GM06990 (cell line): Measurements from ENCODE around the gene PRSS50.

Experiments
- DNase-seq: peaks from one replicate; pipeline ENCODE4 v3.0.0-alpha.2; 2011; ENCODE audit not compliant: insufficient read length; ENCODE audit errors: extremely low read depth
- H3K27me3 ChIP-seq: replicated peaks from 2 replicates; pipeline ENCODE4 v1.6.0; 2011; ENCODE audit warnings: low read length; ENCODE audit not compliant: control insufficient read depth, insufficient read depth
- H3K36me3 ChIP-seq: 2 replicates; pipeline ENCODE4 v1.5.1; 2011; ENCODE audit warnings: low read length; ENCODE audit not compliant: control insufficient read depth, insufficient read depth
- H3K4me3 ChIP-seq: replicated peaks from 2 replicates; pipeline ENCODE4 v1.5.1; 2011; ENCODE audit warnings: low read depth, mild to moderate bottlenecking, control low read depth, low read length
- TF ChIP-seq, protein P1 (sequence below): IDR thresholded peaks from 2 replicates; pipeline ENCODE4 v1.5.1; 2011; ENCODE audit warnings: low read length, control low read depth, mild to moderate bottlenecking, inconsistent platforms; ENCODE audit not compliant: insufficient read depth, poor library complexity, severe bottlenecking

The PRSS50 gene

DNA sequence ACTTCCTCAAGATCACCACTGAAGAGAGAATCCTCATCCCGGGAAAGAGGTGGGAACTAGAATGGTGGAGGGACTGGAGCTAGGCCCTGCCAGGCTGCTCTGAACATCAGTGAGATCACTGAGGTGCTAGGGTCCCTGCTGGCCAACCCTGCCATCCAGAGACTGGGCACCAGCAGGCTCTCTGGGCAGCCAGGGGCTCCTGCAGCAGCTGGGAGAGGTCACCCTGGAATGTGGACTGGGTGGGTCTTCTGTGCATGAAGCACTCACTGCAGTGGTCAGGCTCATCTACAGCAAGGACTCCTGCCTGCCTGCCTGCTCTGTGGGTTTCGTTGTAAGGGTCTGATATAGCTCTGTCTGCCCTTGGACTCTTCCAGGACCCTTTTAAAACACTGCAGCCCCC lies 49.1 kb downstream of the PRSS50 start:
- TF ChIP-seq, protein P1, sequence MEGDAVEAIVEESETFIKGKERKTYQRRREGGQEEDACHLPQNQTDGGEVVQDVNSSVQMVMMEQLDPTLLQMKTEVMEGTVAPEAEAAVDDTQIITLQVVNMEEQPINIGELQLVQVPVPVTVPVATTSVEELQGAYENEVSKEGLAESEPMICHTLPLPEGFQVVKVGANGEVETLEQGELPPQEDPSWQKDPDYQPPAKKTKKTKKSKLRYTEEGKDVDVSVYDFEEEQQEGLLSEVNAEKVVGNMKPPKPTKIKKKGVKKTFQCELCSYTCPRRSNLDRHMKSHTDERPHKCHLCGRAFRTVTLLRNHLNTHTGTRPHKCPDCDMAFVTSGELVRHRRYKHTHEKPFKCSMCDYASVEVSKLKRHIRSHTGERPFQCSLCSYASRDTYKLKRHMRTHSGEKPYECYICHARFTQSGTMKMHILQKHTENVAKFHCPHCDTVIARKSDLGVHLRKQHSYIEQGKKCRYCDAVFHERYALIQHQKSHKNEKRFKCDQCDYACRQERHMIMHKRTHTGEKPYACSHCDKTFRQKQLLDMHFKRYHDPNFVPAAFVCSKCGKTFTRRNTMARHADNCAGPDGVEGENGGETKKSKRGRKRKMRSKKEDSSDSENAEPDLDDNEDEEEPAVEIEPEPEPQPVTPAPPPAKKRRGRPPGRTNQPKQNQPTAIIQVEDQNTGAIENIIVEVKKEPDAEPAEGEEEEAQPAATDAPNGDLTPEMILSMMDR, result no peak
- Histone ChIP-seq H3K27me3 (peaks cover 4% of the 10 kb centered on the region), H3K4me3 (no peak overlapping the region), H3K36me3 (no peaks in the 10 kb centered on the region)
- DNase-seq, result no peak

DNA sequence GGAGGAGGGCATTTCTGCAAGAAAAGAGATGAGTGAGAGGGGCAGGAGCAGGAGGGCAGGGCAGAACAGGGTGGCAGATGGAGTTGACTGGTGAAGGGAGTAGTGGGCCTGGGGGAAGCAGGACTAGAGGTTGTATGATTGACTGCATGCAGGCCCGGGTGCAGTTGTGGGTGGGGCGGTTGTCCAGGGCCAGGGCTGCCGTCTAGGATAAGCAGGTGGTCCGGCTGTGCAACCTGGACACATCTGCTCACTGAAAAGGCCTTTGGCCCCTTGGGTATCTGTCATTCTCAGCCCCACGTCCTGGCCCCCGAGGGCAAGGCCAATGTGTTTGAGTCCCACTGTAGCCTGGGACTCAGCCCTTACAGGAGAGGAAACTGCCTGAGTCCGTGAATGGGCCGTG lies 49.6 kb downstream of the PRSS50 start:
- H3K27me3 ChIP-seq, result peaks cover 2% of the 10 kb centered on the region
- TF ChIP-seq, protein P1, result no peak
- H3K36me3 ChIP-seq, result no peaks in the 10 kb centered on the region
- no peak overlapping the region for H3K4me3 ChIP-seq
- no peak for DNase-seq

DNA sequence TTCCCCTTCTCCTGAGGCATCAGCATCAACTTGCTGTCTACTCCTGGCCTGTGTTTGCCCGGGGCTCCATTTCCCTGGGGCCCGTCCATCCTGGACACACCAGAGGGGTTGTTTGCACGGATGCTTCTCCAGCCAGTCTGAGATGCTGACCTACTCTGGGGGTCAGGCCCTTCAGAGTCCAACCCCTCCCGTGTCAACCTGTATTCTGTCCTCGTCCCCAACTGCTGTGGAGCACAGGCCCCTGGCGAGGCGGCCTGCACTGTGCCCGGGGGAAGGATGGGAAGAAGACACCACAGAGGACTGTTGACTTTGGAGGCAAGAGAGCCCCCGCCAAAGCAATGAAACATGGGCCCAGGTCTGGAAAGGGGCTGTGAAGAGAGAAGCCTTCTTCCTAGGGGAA lies 50.0 kb downstream of the PRSS50 start:
- Histone ChIP-seq H3K27me3 (peaks cover 3% of the 10 kb centered on the region; the same call in 1 of the 2 replicates), H3K4me3 (no peak overlapping the region), H3K36me3 (no peaks in the 10 kb centered on the region)
- TF ChIP-seq, protein P1, result no peak
- no peak for DNase-seq

DNA sequence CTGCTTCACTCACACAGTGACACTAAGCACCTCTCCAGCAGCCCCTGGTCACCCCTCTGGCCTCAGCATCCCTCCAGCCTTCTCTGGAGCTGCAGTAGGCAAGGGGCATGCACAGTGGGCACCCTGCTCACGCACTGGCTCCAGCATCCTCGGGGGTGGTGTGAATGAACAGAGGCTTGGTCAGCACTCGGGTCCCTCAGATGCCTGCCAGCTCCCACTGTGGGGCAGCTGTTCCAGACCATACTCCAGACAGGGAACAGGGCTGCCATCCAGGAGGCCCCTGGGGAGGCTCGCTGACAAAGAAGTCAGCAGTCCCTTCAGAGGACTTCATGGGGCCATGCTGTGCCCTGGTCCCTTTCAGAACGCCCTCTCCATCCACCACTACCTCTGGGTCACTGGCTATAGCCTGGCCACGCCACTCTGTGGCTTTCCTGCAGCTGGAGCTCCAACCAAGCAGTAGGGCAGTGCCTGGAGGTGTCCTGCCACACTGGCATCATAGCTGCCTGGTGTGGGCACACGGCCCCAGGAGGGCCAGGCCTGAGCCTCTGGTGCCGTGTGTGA lies 50.5 kb downstream of the PRSS50 start:
- Histone ChIP-seq H3K4me3 (no peak overlapping the region), H3K36me3 (no peaks in the 10 kb centered on the region), H3K27me3 (peaks cover 4% of the 10 kb centered on the region; the same call in 1 of the 2 replicates)
- TF ChIP-seq, protein P1, result no peak
- no peak for DNase-seq

DNA sequence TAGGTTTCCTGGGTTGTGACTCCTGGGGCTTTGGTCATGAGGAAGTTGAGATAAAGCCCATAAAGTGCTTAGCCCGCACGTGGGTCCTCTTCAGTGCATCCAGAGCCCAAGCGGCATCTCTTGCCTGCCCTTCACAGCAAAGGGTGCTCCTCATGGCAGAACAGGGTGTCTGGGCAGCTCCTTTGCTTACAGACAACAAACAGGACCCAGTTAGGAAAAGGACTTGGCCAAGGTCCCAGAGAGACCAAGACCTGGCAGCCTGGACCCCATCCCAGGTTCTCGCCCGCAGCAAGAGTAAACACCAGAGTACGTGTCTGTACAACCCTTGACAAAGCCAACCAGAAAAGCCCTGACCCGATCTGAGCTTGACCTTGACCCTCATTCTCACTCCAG lies 51.2 kb downstream of the PRSS50 start:
- DNase-seq, result no peak
- Histone ChIP-seq H3K36me3 (no peaks in the 10 kb centered on the region), H3K27me3 (peaks cover 4% of the 10 kb centered on the region; the same call in 1 of the 2 replicates), H3K4me3 (no peak overlapping the region)
- TF ChIP-seq, protein P1, result no peak
